Esophagus squamous epithelium (tissue), 5 donors: ENCODE measurements around the gene PPA2. TPM values are rescaled to one million over a fixed set of nuclear protein-coding genes. Genes with fewer than 3 reads are reported as not detected.
A peak's percentile ranks its signal among the peaks of the same experiment; 100 is the strongest.

Experiments used
- DNase-seq: peaks from one replicate; lab custom pipeline; 2025; lab: John Stamatoyannopoulos, UW
- H3K27ac ChIP-seq, 4 donors: fragments of 200-600 bp; sonication (generic); one replicate each; pipeline ENCODE4 v1.5.1; 2016 to 2019; ENCODE audit warnings: mild to moderate bottlenecking in 1 of 4
- H3K27me3 ChIP-seq, 4 donors: fragments of 200-600 bp; sonication (generic); 1 replicate in 3 of 4; 2 replicates in 1 of 4; pipeline versions ENCODE4 v1.5.1 to v1.6.0; 2017 to 2021; ENCODE audit warnings: antibody characterized with exemption in 1 of 4
- H3K36me3 ChIP-seq, 3 donors: fragments of 200-600 bp; sonication (generic); one replicate each; pipeline ENCODE4 v1.5.1; 2016 to 2019
- H3K4me1 ChIP-seq, 3 donors: fragments of 200-600 bp; sonication (generic); one replicate each; pipeline ENCODE4 v1.5.1; 2017 to 2019
- H3K4me3 ChIP-seq, 4 donors: fragments of 200-600 bp; sonication (generic); 1 replicate in 3 of 4; 2 replicates in 1 of 4; pipeline ENCODE4 v1.5.1; 2016 to 2019; ENCODE audit warnings: mild to moderate bottlenecking in 2 of 4, moderate library complexity in 1 of 4
- H3K9me3 ChIP-seq, 3 donors: fragments of 200-600 bp; sonication (generic); one replicate each; pipeline ENCODE4 v1.5.1; 2016 to 2019
- POLR2A ChIP-seq, 4 donors: fragments of 450-650 bp; IDR thresholded peaks; one replicate each; pipeline ENCODE4 v1.6.1; 2017; ENCODE audit warnings: antibody characterized with exemption in 4 of 4, mild to moderate bottlenecking in 4 of 4, moderate library complexity in 3 of 4
- WGBS, 2 donors: methylation state at CpG; one replicate each; pipeline ENCODE4 v1.1.5; 2018; 5-methylcytosine and 5-hydroxymethylcytosine counted together
- intact Hi-C: fragments of 100-400 bp; cut with DNase I; formaldehyde crosslinking; loops from one replicate; pipeline ENCODE4 v1.15.0; 2022
- total RNA-seq, 4 donors: library from RNA; depleted of rRNA; stranded (reverse); fragments of >200 nt; gene quantifications; one replicate each; pipeline ENCODE4 v1.1.0, GENCODE V29; 2016
- TF ChIP-seq, protein P1 (sequence below), 6 experiments: fragments of 450-650 bp in 4 of 6; fragments of 200-600 bp in 2 of 6; sonication (generic) in 2 of 6; IDR thresholded peaks; one replicate each; pipeline ENCODE4 v1.5.1; 2016 to 2019; ENCODE audit warnings: antibody characterized with exemption in 6 of 6, mild to moderate bottlenecking in 4 of 6, moderate library complexity in 4 of 6
- donor health status: DM: yes; HTN: yes; CAD: no.

PPA2 gene
- total RNA-seq, 4 donors from 2014 or later: 87.3 to 121 (median 87.9) TPM

DNA sequence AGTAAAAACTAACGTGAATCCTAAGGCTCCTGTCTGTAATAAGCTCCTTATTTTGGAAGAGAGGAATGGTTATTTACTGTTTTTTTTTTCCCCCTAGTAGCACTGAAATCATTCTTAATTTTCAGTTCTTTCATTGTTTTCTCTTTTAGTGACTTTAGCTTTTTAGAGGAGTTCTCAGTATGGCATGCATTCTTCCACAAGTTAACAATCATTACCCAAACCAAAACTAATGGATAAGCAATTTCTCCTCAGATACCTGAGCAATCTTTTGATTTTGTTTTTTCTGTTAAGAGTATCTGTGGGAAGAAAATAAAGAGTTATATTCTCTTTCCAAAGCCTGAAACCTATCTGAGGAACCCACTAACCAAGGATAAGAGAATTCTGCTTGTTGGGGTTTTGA is 16.7 kb upstream of the PPA2 start:
- TF ChIP-seq, protein P1, sequence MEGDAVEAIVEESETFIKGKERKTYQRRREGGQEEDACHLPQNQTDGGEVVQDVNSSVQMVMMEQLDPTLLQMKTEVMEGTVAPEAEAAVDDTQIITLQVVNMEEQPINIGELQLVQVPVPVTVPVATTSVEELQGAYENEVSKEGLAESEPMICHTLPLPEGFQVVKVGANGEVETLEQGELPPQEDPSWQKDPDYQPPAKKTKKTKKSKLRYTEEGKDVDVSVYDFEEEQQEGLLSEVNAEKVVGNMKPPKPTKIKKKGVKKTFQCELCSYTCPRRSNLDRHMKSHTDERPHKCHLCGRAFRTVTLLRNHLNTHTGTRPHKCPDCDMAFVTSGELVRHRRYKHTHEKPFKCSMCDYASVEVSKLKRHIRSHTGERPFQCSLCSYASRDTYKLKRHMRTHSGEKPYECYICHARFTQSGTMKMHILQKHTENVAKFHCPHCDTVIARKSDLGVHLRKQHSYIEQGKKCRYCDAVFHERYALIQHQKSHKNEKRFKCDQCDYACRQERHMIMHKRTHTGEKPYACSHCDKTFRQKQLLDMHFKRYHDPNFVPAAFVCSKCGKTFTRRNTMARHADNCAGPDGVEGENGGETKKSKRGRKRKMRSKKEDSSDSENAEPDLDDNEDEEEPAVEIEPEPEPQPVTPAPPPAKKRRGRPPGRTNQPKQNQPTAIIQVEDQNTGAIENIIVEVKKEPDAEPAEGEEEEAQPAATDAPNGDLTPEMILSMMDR (IDR thresholded peaks at IDR 0.05): no peak
- TF ChIP-seq POLR2A (IDR thresholded peaks at IDR 0.05): no peak

DNA sequence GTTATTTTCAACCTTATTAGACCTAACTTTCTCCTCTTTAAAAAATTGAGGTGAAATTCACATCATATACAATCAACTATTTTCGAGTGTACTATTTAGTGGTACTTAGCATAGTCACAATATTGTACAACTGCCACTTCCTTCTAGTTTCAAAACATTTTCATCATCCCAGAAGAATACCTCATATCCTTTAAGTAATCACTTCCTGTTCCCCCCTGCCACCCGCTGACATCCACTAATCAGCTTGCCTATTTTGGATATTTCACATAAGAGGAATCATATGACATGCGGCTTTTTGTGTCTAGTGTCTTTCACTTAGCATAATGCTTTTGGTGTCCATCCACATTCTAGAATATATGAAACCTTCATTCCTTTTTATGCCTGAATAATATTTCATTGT is 10.0 kb upstream of the PPA2 start:
- 68 to 70% methylated on average over 3 of the region's 3 CpGs for WGBS, 2 donors
- intact Hi-C loops: no loop called here
- TF ChIP-seq POLR2A (IDR thresholded peaks at IDR 0.05): no peak
- TF ChIP-seq, protein P1 (IDR thresholded peaks at IDR 0.05): no peak
- H3K9me3 ChIP-seq: no peaks in the 10 kb centered on the region
- no peaks in the 10 kb centered on the region for H3K4me1 ChIP-seq
- no peak overlapping the region for H3K27ac ChIP-seq
- DNase-seq: no peak
- no peaks in the 10 kb centered on the region for H3K27me3 ChIP-seq
- H3K4me3 ChIP-seq: no peak overlapping the region
- H3K36me3 ChIP-seq: no peaks in the 10 kb centered on the region

More for the DNA sequence above, 16.7 kb upstream of the PPA2 start:
- Histone ChIP-seq H3K4me3 (no peak overlapping the region), H3K27me3 (peaks cover 0 to 4% (median 0%) of the 10 kb centered on the region in 4 donors), H3K27ac (no peak overlapping the region), H3K9me3 (no peaks in the 10 kb centered on the region), H3K4me1 (no peaks in the 10 kb centered on the region), H3K36me3 (no peaks in the 10 kb centered on the region)
- WGBS, 2 donors: 59 to 60% methylated on average over 1 of the region's 1 CpG
- DNase-seq: no peak
- intact Hi-C loops: no loop called here

DNA sequence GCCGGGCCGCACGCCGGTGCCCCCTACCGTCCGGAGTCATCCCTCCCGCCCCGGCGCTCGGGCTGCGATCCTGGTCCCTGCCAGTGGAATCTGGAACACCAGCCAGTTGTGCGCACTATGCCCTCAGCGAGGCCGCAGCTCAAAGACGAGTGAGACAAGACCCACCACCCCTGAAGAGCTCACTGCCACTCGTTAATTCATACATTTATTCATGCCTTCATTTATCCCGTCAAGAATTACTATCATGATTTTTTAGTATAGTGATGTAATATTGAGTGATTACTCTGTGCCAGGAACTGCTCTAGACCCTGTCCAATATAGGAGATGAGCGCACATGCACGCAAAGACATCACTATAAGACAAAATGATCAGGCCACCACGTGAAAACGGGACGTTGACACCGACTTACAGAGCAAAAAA is 247 bp upstream of the PPA2 start:
- H3K27me3 ChIP-seq: no peaks in the 10 kb centered on the region
- TF ChIP-seq, protein P1 (IDR thresholded peaks at IDR 0.05): peak; percentile 71 to 87 (median 80)
- TF ChIP-seq POLR2A (IDR thresholded peaks at IDR 0.05): peak in 1 of 4 donors; percentile 26
- H3K27ac ChIP-seq: peak overlapping the region; percentile 99 to 100 (median 99)
- DNase-seq: no peak
- peaks cover 12 to 38% (median 18%) of the 10 kb centered on the region in 3 donors for H3K4me1 ChIP-seq
- H3K4me3 ChIP-seq: peak overlapping the region; percentile 91 to 99 (median 94)
- 12 to 13% methylated on average over 12 to 21 of the region's 23 CpGs for WGBS, 2 donors
- intact Hi-C loops: loop anchor here (5.0 kb wide), 1 partner anchor 332 kb away; no protein-coding TSS in a partner anchor
- H3K9me3 ChIP-seq: no peaks in the 10 kb centered on the region
- H3K36me3 ChIP-seq: no peaks in the 10 kb centered on the region

DNA sequence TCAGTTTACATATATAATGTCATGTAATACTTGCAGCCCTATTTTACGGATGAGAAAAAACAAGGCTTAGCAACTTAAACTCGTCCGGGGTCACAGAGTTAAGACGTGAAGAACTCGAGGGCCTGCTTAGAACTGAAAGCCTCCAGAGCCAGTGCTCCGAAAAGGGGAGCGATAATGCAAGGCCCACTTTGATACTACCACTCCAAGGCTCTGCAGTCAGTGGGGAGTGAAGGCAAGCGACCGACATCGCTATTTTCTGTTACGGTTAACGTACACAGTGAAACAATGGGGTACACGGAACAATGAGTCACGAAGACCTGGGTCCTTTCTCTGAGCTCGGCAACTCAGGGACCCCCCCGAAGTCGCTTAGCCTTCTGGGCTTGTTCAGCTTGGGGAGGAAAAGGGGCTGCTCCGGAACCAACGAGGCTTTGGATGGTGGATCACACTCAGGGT is 965 bp downstream of the PPA2 start:
- intact Hi-C loops: loop anchor here (5.0 kb wide), 1 partner anchor 331 kb away; no protein-coding TSS in a partner anchor
- Histone ChIP-seq H3K27me3 (no peaks in the 10 kb centered on the region), H3K4me1 (peaks cover 12 to 46% (median 20%) of the 10 kb centered on the region in 3 donors), H3K9me3 (no peaks in the 10 kb centered on the region), H3K27ac (peak overlapping the region; percentile 99 to 100 (median 99)), H3K4me3 (peak overlapping the region; percentile 91 to 99 (median 94)), H3K36me3 (peaks cover 0 to 2% (median 0%) of the 10 kb centered on the region in 3 donors)
- 2 to 3% methylated on average over 17 of the region's 19 CpGs for WGBS, 2 donors
- DNase-seq: no peak
- TF ChIP-seq, protein P1 (IDR thresholded peaks at IDR 0.05): no peak
- no peak for TF ChIP-seq POLR2A (IDR thresholded peaks at IDR 0.05)

DNA sequence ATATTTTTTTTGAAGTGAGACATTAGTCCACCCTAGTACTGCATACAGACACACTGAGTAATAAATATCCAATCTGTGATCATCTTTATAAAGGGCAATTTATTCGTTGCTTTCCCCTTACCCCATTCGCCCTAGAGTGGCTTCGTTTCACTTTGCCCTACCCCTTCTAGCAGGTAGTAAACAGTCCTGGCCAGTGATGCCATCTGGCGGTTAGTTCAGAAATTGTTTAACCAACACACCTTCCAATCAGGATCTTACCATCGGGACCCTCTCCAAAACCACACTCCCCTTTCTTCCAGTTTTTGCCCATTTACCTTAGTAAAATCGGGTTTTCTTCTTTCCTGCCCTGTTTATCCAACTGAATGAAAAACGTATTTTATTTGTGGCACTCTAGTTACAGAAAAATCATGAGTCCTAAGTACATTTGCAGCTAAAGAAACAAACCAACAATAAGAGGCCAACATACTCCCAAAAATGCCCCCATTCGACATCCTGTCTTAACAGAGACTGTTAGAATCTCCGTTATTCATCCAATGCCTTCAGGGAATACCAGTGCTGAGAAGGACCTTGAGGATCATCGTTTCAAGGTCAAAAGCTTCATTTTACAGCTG is 2.2 kb downstream of the PPA2 start:
- DNase-seq: peak; percentile 23
- H3K27me3 ChIP-seq: no peaks in the 10 kb centered on the region
- intact Hi-C loops: loop anchor here (5.0 kb wide), 1 partner anchor 329 kb away; no protein-coding TSS in a partner anchor
- H3K27ac ChIP-seq: peak overlapping the region; percentile 22 to 99 (median 67)
- H3K4me1 ChIP-seq: peaks cover 12 to 47% (median 21%) of the 10 kb centered on the region in 3 donors
- WGBS, 2 donors: 7 to 15% methylated on average over 10 of the region's 10 CpGs
- TF ChIP-seq POLR2A (IDR thresholded peaks at IDR 0.05): no peak
- TF ChIP-seq, protein P1 (IDR thresholded peaks at IDR 0.05): peak; percentile 34 to 73 (median 70)
- no peaks in the 10 kb centered on the region for H3K9me3 ChIP-seq
- H3K36me3 ChIP-seq: peaks cover 0 to 14% (median 2%) of the 10 kb centered on the region in 3 donors
- peak overlapping the region in 3 of 4 donors; percentile 91 to 99 (median 94) for H3K4me3 ChIP-seq
